ENCODE data around the gene GTF3C2. TPM values are rescaled to one million over a fixed set of nuclear protein-coding genes. Genes with fewer than 3 reads are reported as not detected.

The GTF3C2 gene
- total RNA-seq, 1 experiment from 2014 or later, result 77.7 TPM

GRCh38 chr2:27356056-27356381 lies 545 bp downstream of the GTF3C2 start:
- H3K4me3 ChIP-seq (ENCODE audit: low read depth in 2 of 2, low read length in 2 of 2), result peak overlapping the region; percentile 62 to 99
- no peaks in the 10 kb centered on the region for H3K27me3 ChIP-seq (ENCODE audit: control insufficient read depth, insufficient read depth, low read length)
- in situ Hi-C loops (cut with HindIII; ENCODE audit: low pct_unique_long_range_greater_than_20kb, low sequenced_read_pairs) (no loop called here), intact Hi-C loops (cut with micrococcal nuclease; ENCODE audit: unreplicated experiment) (no loop called here)
- peaks cover 19% of the 10 kb centered on the region for H3K4me1 ChIP-seq (ENCODE audit: control insufficient read depth, insufficient read depth, low read length)
- BruUV-seq (replicated peaks), result no TSS peak
- ChIA-PET CTCF (no interaction called here), POLR2A (interaction anchor here (0.9 kb wide), 1 partner anchor 16 kb away, joined by 7 read pairs; no protein-coding TSS in a partner anchor)
- no peak for DNase-seq (ENCODE audit: low read depth, low spot score)
- no peak for TF ChIP-seq TCF7L2 (IDR thresholded peaks at IDR 0.05; ENCODE audit: low read depth, low read length)
- no peak for TF ChIP-seq CTCF (IDR thresholded peaks at IDR 0.05)
- TF ChIP-seq SIN3A (IDR thresholded peaks at IDR 0.05; ENCODE audit: borderline replicate concordance, insufficient read depth, low read depth, low read length), result 0 out of 2 replicates have a peak, but pooled peaks have one; percentile 27
- TF ChIP-seq POLR2AphosphoS5 (IDR thresholded peaks at IDR 0.05; ENCODE audit: low read depth, low read length), result no peak
- TF ChIP-seq REST (IDR thresholded peaks at IDR 0.05; ENCODE audit: insufficient read depth in 1 of 2, low read depth in 2 of 2, low read length in 1 of 2), result no peak
- no peaks in the 10 kb centered on the region; the same call in 1 of the 2 replicates for H3K36me3 ChIP-seq (ENCODE audit: control insufficient read depth, insufficient read depth, low read length)
- H3K27ac ChIP-seq (ENCODE audit: low read length), result peak overlapping the region; percentile 93
- H3K9me3 ChIP-seq (ENCODE audit: control insufficient read depth, insufficient read depth, low read depth, low read length), result no peaks in the 10 kb centered on the region
- peak; percentile 55 for ATAC-seq

GRCh38 chr2:27354597-27354927 lies 2.0 kb downstream of the GTF3C2 start:
- BruUV-seq (replicated peaks), result no TSS peak
- Histone ChIP-seq H3K9me3 (ENCODE audit: control insufficient read depth, insufficient read depth, low read depth, low read length) (no peaks in the 10 kb centered on the region), H3K27ac (ENCODE audit: low read length) (no peak overlapping the region; the same call in 1 of the 2 replicates), H3K27me3 (ENCODE audit: control insufficient read depth, insufficient read depth, low read length) (no peaks in the 10 kb centered on the region), H3K4me1 (ENCODE audit: control insufficient read depth, insufficient read depth, low read length) (peaks cover 19% of the 10 kb centered on the region), H3K4me3 (ENCODE audit: low read depth in 2 of 2, low read length in 2 of 2) (no peak overlapping the region; a peak in 1 of 4 replicates), H3K36me3 (ENCODE audit: control insufficient read depth, insufficient read depth, low read length) (no peaks in the 10 kb centered on the region; the same call in 1 of the 2 replicates)
- DNase-seq (ENCODE audit: low read depth, low spot score) (no peak), ATAC-seq (no peak)
- ChIA-PET POLR2A (interaction anchor here (0.6 to 1.2 kb wide), 2 partner anchors 11 to 31 kb away, joined by 3 to 6 read pairs; partner anchors contain the start of gene MPV17), CTCF (interaction anchor here (0.6 kb wide), 1 partner anchor 25 kb away, joined by 4 read pairs; no protein-coding TSS in a partner anchor)
- in situ Hi-C loops (cut with HindIII; ENCODE audit: low pct_unique_long_range_greater_than_20kb, low sequenced_read_pairs) (no loop called here), intact Hi-C loops (cut with micrococcal nuclease; ENCODE audit: unreplicated experiment) (no loop called here)
- no peak for TF ChIP-seq REST (IDR thresholded peaks at IDR 0.05; ENCODE audit: insufficient read depth in 1 of 2, low read depth in 2 of 2, low read length in 1 of 2)
- no peak for TF ChIP-seq TCF7L2 (IDR thresholded peaks at IDR 0.05; ENCODE audit: low read depth, low read length)
- no peak for TF ChIP-seq POLR2AphosphoS5 (IDR thresholded peaks at IDR 0.05; ENCODE audit: low read depth, low read length)
- no peak for TF ChIP-seq CTCF (IDR thresholded peaks at IDR 0.05)
- TF ChIP-seq SIN3A (IDR thresholded peaks at IDR 0.05; ENCODE audit: borderline replicate concordance, insufficient read depth, low read depth, low read length), result no peak

All from Panc1 (cell line).